GM21529 (cell line): ENCODE measurements around the gene EGFL7.

Source experiments
- ATAC-seq: cut with Tn5 transposase; IDR thresholded peaks from one replicate; pipeline ENCODE4 v1.9.1; 2021; ENCODE audit not compliant: unreplicated experiment

EGFL7 gene

GRCh38 chr9:136684799-136685198 is 22.1 kb downstream of the EGFL7 start:
- no peak for ATAC-seq

GRCh38 chr9:136685216-136685615 is 22.5 kb downstream of the EGFL7 start:
- no peak for ATAC-seq

GRCh38 chr9:136685790-136686533 is 23.2 kb downstream of the EGFL7 start:
- ATAC-seq: no peak

GRCh38 chr9:136686534-136686793 is 23.7 kb downstream of the EGFL7 start:
- ATAC-seq: peak; percentile 9

- peak; percentile 67 for ATAC-seq
Observed at GRCh38 chr9:136686794-136687711, 24.3 kb downstream of the EGFL7 start, which contains the start of gene AGPAT2. Gene AGPAT2 (minus strand): TSS chr9:136687457. CDS start chr9:136687357, 100 bp downstream.

- ATAC-seq: no peak
Observed at GRCh38 chr9:136687721-136688223, 25.1 kb downstream of the EGFL7 start.

- no peak for ATAC-seq
Observed at GRCh38 chr9:136688274-136689107, 25.8 kb downstream of the EGFL7 start.

- ATAC-seq: no peak
Observed at GRCh38 chr9:136689108-136689460, 26.4 kb downstream of the EGFL7 start.

GRCh38 chr9:136690104-136690805 is 27.5 kb downstream of the EGFL7 start:
- ATAC-seq: no peak

- no peak for ATAC-seq
Observed at GRCh38 chr9:136690806-136691261, 28.1 kb downstream of the EGFL7 start.

- no peak for ATAC-seq
Observed at GRCh38 chr9:136691316-136692184, 28.8 kb downstream of the EGFL7 start.

- no peak for ATAC-seq
Observed at GRCh38 chr9:136692185-136693134, 29.7 kb downstream of the EGFL7 start.

GRCh38 chr9:136693135-136693489 is 30.4 kb downstream of the EGFL7 start:
- ATAC-seq: no peak

- no peak for ATAC-seq
Observed at GRCh38 chr9:136693490-136694162, 30.9 kb downstream of the EGFL7 start.

- ATAC-seq: no peak
Observed at GRCh38 chr9:136694163-136694871, 31.6 kb downstream of the EGFL7 start.

GRCh38 chr9:136694872-136695247 is 32.1 kb downstream of the EGFL7 start:
- ATAC-seq: no peak

GRCh38 chr9:136695435-136695895 is 32.7 kb downstream of the EGFL7 start:
- ATAC-seq: no peak
